KMS-11 (cell line): ENCODE results near the gene TMEM107.

Experiments used
- H2AFZ ChIP-seq: fragments of 200-600 bp; sonication (generic); 2 replicates; pipeline ENCODE4 v1.6.1; 2016; ENCODE audit warnings: antibody characterized with exemption, mixed run types, low read depth
- H3K27ac ChIP-seq: fragments of 200-600 bp; sonication (generic); 2 replicates; pipeline ENCODE4 v1.6.1; 2016; ENCODE audit warnings: mild to moderate bottlenecking, mixed run types
- H3K27me3 ChIP-seq: fragments of 200-600 bp; sonication (generic); 2 replicates; pipeline ENCODE4 v1.6.1; 2017; ENCODE audit warnings: mild to moderate bottlenecking, low read depth, mixed run types, moderate library complexity; ENCODE audit not compliant: insufficient read depth
- H3K36me3 ChIP-seq: fragments of 200-600 bp; sonication (generic); 2 replicates; pipeline ENCODE4 v1.6.1; 2017; ENCODE audit warnings: mild to moderate bottlenecking, mixed run types; ENCODE audit not compliant: insufficient read depth
- H3K4me1 ChIP-seq: fragments of 200-600 bp; sonication (generic); 2 replicates; pipeline ENCODE4 v1.6.1; 2016; ENCODE audit warnings: mild to moderate bottlenecking, low read depth, mixed run types; ENCODE audit not compliant: poor library complexity, severe bottlenecking
- H3K4me2 ChIP-seq: fragments of 200-600 bp; sonication (generic); 2 replicates; pipeline ENCODE4 v1.7.0; 2016; ENCODE audit warnings: mild to moderate bottlenecking, mixed run types
- H3K4me3 ChIP-seq: fragments of 200-600 bp; sonication (generic); IDR thresholded peaks from 2 replicates; pipeline ENCODE4 v1.6.1; 2017; ENCODE audit warnings: low read depth, low read length, mixed read lengths; ENCODE audit not compliant: insufficient read depth
- H3K79me2 ChIP-seq: fragments of 200-600 bp; sonication (generic); 2 replicates; pipeline ENCODE4 v1.6.1; 2016; ENCODE audit warnings: low read depth, mixed run types; ENCODE audit not compliant: insufficient read depth
- H3K9ac ChIP-seq: fragments of 200-600 bp; sonication (generic); 2 replicates; pipeline ENCODE4 v1.6.1; 2016; ENCODE audit warnings: mild to moderate bottlenecking, mixed run types
- H4K20me1 ChIP-seq: fragments of 200-600 bp; sonication (generic); 2 replicates; pipeline ENCODE4 v1.6.1; 2016; ENCODE audit warnings: mild to moderate bottlenecking, mixed run types; ENCODE audit not compliant: insufficient read depth
- CTCF ChIP-seq: fragments of 200-600 bp; sonication (generic); conservative IDR thresholded peaks from 2 replicates; pipeline ENCODE4 v1.6.1; 2017; ENCODE audit warnings: low read depth, mild to moderate bottlenecking, antibody characterized with exemption, low read length, moderate library complexity, mixed read lengths

The TMEM107 gene

GRCh38 chr17:8131844-8132441 is 44.2 kb downstream of the TMEM107 start:
- Histone ChIP-seq H3K27me3 (no peaks in the 10 kb centered on the region), H3K4me1 (no peaks in the 10 kb centered on the region), H2AFZ (no peak overlapping the region), H3K9ac (no peak overlapping the region), H4K20me1 (no peaks in the 10 kb centered on the region), H3K4me3 (no peak overlapping the region), H3K4me2 (no peak overlapping the region), H3K79me2 (no peaks in the 10 kb centered on the region), H3K27ac (no peak overlapping the region), H3K36me3 (no peaks in the 10 kb centered on the region)
- TF ChIP-seq CTCF = no peak

- Histone ChIP-seq H3K27ac (no peak overlapping the region), H3K4me2 (no peak overlapping the region), H3K9ac (no peak overlapping the region), H3K79me2 (no peaks in the 10 kb centered on the region), H3K27me3 (no peaks in the 10 kb centered on the region), H3K36me3 (no peaks in the 10 kb centered on the region), H2AFZ (no peak overlapping the region), H3K4me3 (no peak overlapping the region), H4K20me1 (no peaks in the 10 kb centered on the region), H3K4me1 (no peaks in the 10 kb centered on the region)
- TF ChIP-seq CTCF = no peak
Measured at GRCh38 chr17:8128125-8128784, 47.9 kb downstream of the TMEM107 start.

GRCh38 chr17:8126491-8127066 is 49.6 kb downstream of the TMEM107 start:
- Histone ChIP-seq H3K4me2 (peak overlapping the region; percentile 36; the same call in 1 of the 2 replicates), H3K4me1 (no peaks in the 10 kb centered on the region), H3K27ac (no peak overlapping the region), H3K27me3 (no peaks in the 10 kb centered on the region), H4K20me1 (no peaks in the 10 kb centered on the region), H3K9ac (no peak overlapping the region), H3K79me2 (no peaks in the 10 kb centered on the region), H3K36me3 (no peaks in the 10 kb centered on the region), H3K4me3 (no peak overlapping the region), H2AFZ (peak overlapping the region; percentile 6; the same call in 1 of the 2 replicates)
- TF ChIP-seq CTCF = no peak

GRCh38 chr17:8125947-8126490 is 50.2 kb downstream of the TMEM107 start:
- peak overlapping the region; percentile 30; the same call in 1 of the 2 replicates for H2AFZ ChIP-seq
- H4K20me1 ChIP-seq = no peaks in the 10 kb centered on the region
- H3K27me3 ChIP-seq = no peaks in the 10 kb centered on the region
- H3K4me3 ChIP-seq = no peak overlapping the region
- H3K27ac ChIP-seq = no peak overlapping the region
- TF ChIP-seq CTCF = no peak
- H3K4me1 ChIP-seq = no peaks in the 10 kb centered on the region
- H3K9ac ChIP-seq = no peak overlapping the region
- no peaks in the 10 kb centered on the region for H3K36me3 ChIP-seq
- H3K4me2 ChIP-seq = no peak overlapping the region
- no peaks in the 10 kb centered on the region for H3K79me2 ChIP-seq
